K562 (cell line): ENCODE data around the gene NECAP2. TPM values are rescaled to one million over a fixed set of nuclear protein-coding genes. Genes with fewer than 3 reads are reported as not detected.
A peak's percentile ranks its signal among the peaks of the same experiment; 100 is the strongest.

Experiments
- ATAC-seq: fragments of 200-7000 bp; cut with Tn5 transposase; 3 replicates; pipeline ENCODE4 v1.9.1; 2020; ENCODE audit warnings: moderate library complexity
- BruUV-seq: library from RNA; stranded (reverse); fragments of 400-500 nt; replicated peaks from 2 replicates; lab custom pipeline; 2021; lab: Mats Ljungman, UMichigan
- CTCF ChIA-PET: fragments of 300-600 bp; formaldehyde crosslinking; extraction: SDS; loops from one replicate; lab custom pipeline; 2021; ENCODE audit warnings: low intra/inter-chr PET ratio; lab: Yijun Ruan, JAX
- POLR2A ChIA-PET: fragments of 300-600, 350-650 bp; sonication (Branson Sonifier 250); formaldehyde crosslinking; extraction: SDS; loops from one replicate; lab custom pipeline; 2021; ENCODE audit warnings: antibody characterized with exemption, inconsistent platforms; lab: Yijun Ruan, JAX
- DNase-seq, 4 experiments: peaks; one replicate each; pipeline versions ENCODE4 v3.0.0 to v3.0.0-alpha.2; 2011 to 2018; ENCODE audit warnings: low spot score in 3 of 4, mixed read lengths in 3 of 4; ENCODE audit errors: extremely low read depth in 1 of 4
- FAIRE-seq: peaks from 2 replicates; lab custom pipeline; 2011; peaks lifted over from hg19 to GRCh38; lab: Jason Lieb, UNC
- H2AFZ ChIP-seq: 2 replicates; pipeline ENCODE4 v1.6.0; 2011; ENCODE audit warnings: low read depth, low read length, control low read depth, inconsistent platforms
- H3K27ac ChIP-seq: fragments of 200-600 bp; 3 replicates; pipeline ENCODE4 v1.8.0; 2011; ENCODE audit warnings: low read depth, mild to moderate bottlenecking, control low read depth, inconsistent platforms, low read length, moderate library complexity, mixed read lengths; ENCODE audit errors: extremely low read depth
- H3K27me3 ChIP-seq, 2 experiments: fragments of 300-600 bp in 1 of 2; 2 replicates in 1 of 2; 3 replicates in 1 of 2; pipeline versions ENCODE4 v1.6.0 to v1.8.0; 2011; ENCODE audit warnings: inconsistent platforms in 2 of 2, low read length in 2 of 2, mild to moderate bottlenecking in 1 of 2, mixed read lengths in 1 of 2, moderate library complexity in 1 of 2; ENCODE audit not compliant: control insufficient read depth in 2 of 2, insufficient read depth in 2 of 2
- H3K36me3 ChIP-seq: fragments of 300-600 bp; 3 replicates; pipeline ENCODE4 v1.8.0; 2011; ENCODE audit warnings: mild to moderate bottlenecking, low read length, inconsistent platforms; ENCODE audit not compliant: control insufficient read depth, insufficient read depth
- H3K4me1 ChIP-seq, 2 experiments: fragments of 200-600 bp in 1 of 2; replicated peaks in 1 of 2; 2 replicates in 1 of 2; 3 replicates in 1 of 2; pipeline versions ENCODE4 v1.5.1 to v1.8.0; 2011; ENCODE audit warnings: inconsistent platforms in 2 of 2, low read length in 2 of 2, mild to moderate bottlenecking in 1 of 2, mixed read lengths in 1 of 2, moderate library complexity in 1 of 2; ENCODE audit not compliant: control insufficient read depth in 2 of 2, insufficient read depth in 2 of 2
- H3K4me2 ChIP-seq: 2 replicates; pipeline ENCODE4 v1.6.1; 2011; ENCODE audit warnings: low read length, control low read depth, inconsistent platforms, mixed read lengths; ENCODE audit not compliant: insufficient read depth
- H3K4me3 ChIP-seq: fragments of 200-600 bp; sonication (generic), shearing (Covaris generic); 2 replicates; pipeline ENCODE4 v1.5.1; 2016; ENCODE audit warnings: control low read depth, inconsistent platforms
- H3K79me2 ChIP-seq: fragments of 200-600 bp; 3 replicates; pipeline ENCODE4 v1.8.0; 2011; ENCODE audit warnings: low read length, inconsistent platforms; ENCODE audit not compliant: control insufficient read depth, insufficient read depth
- H3K9ac ChIP-seq, 2 experiments: 2 replicates each; pipeline versions ENCODE4 v1.6.0 to v1.6.1; 2011; ENCODE audit warnings: low read depth in 2 of 2, low read length in 2 of 2, control low read depth in 1 of 2, inconsistent platforms in 1 of 2, mild to moderate bottlenecking in 1 of 2, mixed read lengths in 1 of 2; ENCODE audit not compliant: insufficient read depth in 1 of 2
- H3K9me1 ChIP-seq: one replicate; pipeline ENCODE4 v1.6.0; 2011; ENCODE audit warnings: inconsistent platforms, mild to moderate bottlenecking, low read length, moderate library complexity; ENCODE audit not compliant: control insufficient read depth, insufficient read depth
- H3K9me3 ChIP-seq: replicated peaks from 2 replicates; pipeline ENCODE4 v1.5.1; 2011; ENCODE audit warnings: low read depth, low read length, inconsistent platforms; ENCODE audit not compliant: control insufficient read depth, insufficient read depth
- H4K20me1 ChIP-seq: replicated peaks from 2 replicates; pipeline ENCODE4 v1.6.1; 2011; ENCODE audit warnings: low read length, inconsistent platforms, mixed read lengths; ENCODE audit not compliant: control insufficient read depth, insufficient read depth
- EP400 ChIP-seq: fragments of 450-650 bp; IDR thresholded peaks from 2 replicates; pipeline ENCODE4 v1.6.1; 2017; ENCODE audit warnings: antibody characterized with exemption, mild to moderate bottlenecking, moderate library complexity
- KDM5B ChIP-seq: fragments of 200-600 bp; sonication (generic); IDR thresholded peaks from 2 replicates; pipeline ENCODE4 v1.6.1; 2012; ENCODE audit warnings: low read depth, mild to moderate bottlenecking, moderate library complexity, low read length, control low read depth, inconsistent platforms; ENCODE audit not compliant: insufficient replicate concordance
- NFATC3 ChIP-seq: fragments of 450-650 bp; IDR thresholded peaks from 2 replicates; pipeline ENCODE4 v1.6.1; 2017; ENCODE audit warnings: mild to moderate bottlenecking
- NR2F6 ChIP-seq: fragments of 450-650 bp; formaldehyde crosslinking; IDR thresholded peaks from 2 replicates; pipeline ENCODE4 v1.4.0; 2020; ENCODE audit warnings: mild to moderate bottlenecking
- PRDM10 ChIP-seq: fragments of 450-650 bp; IDR thresholded peaks from 2 replicates; pipeline ENCODE4 v1.6.1; 2018; ENCODE audit not compliant: partially characterized antibody
- RERE ChIP-seq: sonication (generic); formaldehyde crosslinking; IDR thresholded peaks from 2 replicates; pipeline ENCODE4 v1.8.0; 2023; ENCODE audit warnings: missing genetic modification reagents, mild to moderate bottlenecking, borderline replicate concordance
- WGBS: fragments of 100-300 bp; shearing (Covaris generic); methylation state at CpG from one replicate; pipeline ENCODE4 v1.1.6; 2016; ENCODE audit warnings: low coverage, mixed read lengths; ENCODE audit not compliant: insufficient coverage; ENCODE audit errors: missing lambda C conversion rate; 5-methylcytosine and 5-hydroxymethylcytosine counted together
- in situ Hi-C: fragments of 300-500 bp; cut with MboI; formaldehyde crosslinking; loops from 4 replicates; pipeline ENCODE4 v1.15.0; 2018; ENCODE audit warnings: inconsistent platforms, mixed read lengths
- intact Hi-C: fragments of 100-400 bp; cut with micrococcal nuclease; formaldehyde crosslinking; loops from 2 replicates; pipeline ENCODE4 v1.14.2; 2022
- polyA plus RNA-seq, 8 experiments: library from polyadenylated mRNA; depleted of rRNA in 4 of 8; stranded (reverse) in 5 of 8; unstranded in 3 of 8; fragments of >200 nt; fragmentation: Nextera tagmentation in 2 of 8; fragmentation: Illumina TruSeq in 1 of 8; extraction: Ambion mirVana in 2 of 8; extraction: Trizol in 1 of 8; gene quantifications; 2 replicates each; pipeline versions ENCODE4 v1.2.1 to v1.2.3, GENCODE V29; 2011 to 2014; ENCODE audit warnings: inconsistent platforms in 1 of 8, missing spikeins in 1 of 8
- total RNA-seq, 7 experiments: library from RNA; depleted of rRNA in 6 of 7; stranded (reverse); fragments of >200 nt in 6 of 7; fragmentation: Illumina TruSeq in 2 of 7; extraction: Trizol in 2 of 7; gene quantifications; 2 replicates each; pipeline versions ENCODE4 v1.2.1 to v1.2.3, GENCODE V29; 2011 to 2021; ENCODE audit warnings: low replicate concordance in 1 of 7
- TF ChIP-seq, protein P1 (sequence below): fragments of 250-450 bp; sonication (Bioruptor Pico); IDR thresholded peaks from 2 replicates; pipeline ENCODE4 v1.5.0; 2020; ENCODE audit warnings: mild to moderate bottlenecking
- TF ChIP-seq, protein P2 (sequence below): sonication (generic); formaldehyde crosslinking; IDR thresholded peaks from 2 replicates; pipeline ENCODE4 v1.9.0; 2022; ENCODE audit warnings: mild to moderate bottlenecking, missing genetic modification reagents

Gene NECAP2
- total and polyA plus RNA-seq, 9 of the 15 experiments (the other 6 are each of a cell fraction or from before 2014, with no cell fraction given) = 22.7 to 107 (median 79.2) TPM

- H3K4me1 ChIP-seq = peaks cover 0 to 3% of the 10 kb centered on the region in 2 experiments; a peak in 1 of 5 replicates
- peaks cover 15% of the 10 kb centered on the region; the same call in 1 of the 3 replicates for H3K36me3 ChIP-seq
- DNase-seq (no peak), FAIRE-seq (no peak)
- no peaks in the 10 kb centered on the region for H3K9me3 ChIP-seq
- H3K4me2 ChIP-seq = no peak overlapping the region
- no peak overlapping the region for H3K9ac ChIP-seq
- ChIA-PET CTCF (no interaction called here), POLR2A (interaction anchor here (1.0 kb wide), 2 partner anchors 12 to 37 kb away, joined by 3 read pairs; no protein-coding TSS in a partner anchor)
- intact Hi-C loops (no loop called here), in situ Hi-C loops (no loop called here)
- H4K20me1 ChIP-seq = peaks cover 7% of the 10 kb centered on the region; the same call in 1 of the 2 replicates
- no peak overlapping the region for H3K27ac ChIP-seq
- no TSS peak for BruUV-seq
- H3K79me2 ChIP-seq = no peaks in the 10 kb centered on the region
- H3K27me3 ChIP-seq = no peaks in the 10 kb centered on the region
- no peak for TF ChIP-seq PRDM10
- TF ChIP-seq, protein P1, sequence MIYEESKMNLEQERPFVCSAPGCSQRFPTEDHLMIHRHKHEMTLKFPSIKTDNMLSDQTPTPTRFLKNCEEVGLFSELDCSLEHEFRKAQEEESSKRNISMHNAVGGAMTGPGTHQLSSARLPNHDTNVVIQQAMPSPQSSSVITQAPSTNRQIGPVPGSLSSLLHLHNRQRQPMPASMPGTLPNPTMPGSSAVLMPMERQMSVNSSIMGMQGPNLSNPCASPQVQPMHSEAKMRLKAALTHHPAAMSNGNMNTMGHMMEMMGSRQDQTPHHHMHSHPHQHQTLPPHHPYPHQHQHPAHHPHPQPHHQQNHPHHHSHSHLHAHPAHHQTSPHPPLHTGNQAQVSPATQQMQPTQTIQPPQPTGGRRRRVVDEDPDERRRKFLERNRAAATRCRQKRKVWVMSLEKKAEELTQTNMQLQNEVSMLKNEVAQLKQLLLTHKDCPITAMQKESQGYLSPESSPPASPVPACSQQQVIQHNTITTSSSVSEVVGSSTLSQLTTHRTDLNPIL (CRISPR knock-in tag) = no peak
- no peak for TF ChIP-seq NFATC3
- TF ChIP-seq RERE = no peak
- TF ChIP-seq EP400 = no peak
- no peak for TF ChIP-seq KDM5B
- no peak for TF ChIP-seq NR2F6 (CRISPR knock-in tag)
- TF ChIP-seq, protein P2, sequence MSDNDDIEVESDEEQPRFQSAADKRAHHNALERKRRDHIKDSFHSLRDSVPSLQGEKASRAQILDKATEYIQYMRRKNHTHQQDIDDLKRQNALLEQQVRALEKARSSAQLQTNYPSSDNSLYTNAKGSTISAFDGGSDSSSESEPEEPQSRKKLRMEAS (CRISPR knock-in tag) = 0 out of 2 replicates have a peak, but pooled peaks have one; percentile 32
- TF ChIP-seq, all 486 proteins: peak for 1
- Histone ChIP-seq H3K4me3 (no peak overlapping the region), H2AFZ (no peak overlapping the region), H3K9me1 (peaks cover 11% of the 10 kb centered on the region)
- ATAC-seq = no peak
- 65% methylated on average over 10 of the region's 10 CpGs for WGBS
Measured at GRCh38 chr1:16402742-16403141, 37.8 kb upstream of the NECAP2 start.
